Stimulated activated CD4-positive, alpha-beta T cell treated with anti-CD3 and anti-CD28 coated beads, Interleukin-4, amount 100 ng/mL, for 1 hour (primary cell): Measurements from ENCODE around the gene SUOX.
A peak's percentile ranks its signal among the peaks of the same experiment; 100 is the strongest.
"Not testable (repeated sequence)": the region's sequence is repeated elsewhere in the genome, so short reads cannot be mapped to it uniquely, and the experiment has no call there.

Source experiments
- DNase-seq: peaks from one replicate; pipeline ENCODE4 v3.0.0-alpha.2; 2020

Gene SUOX

GRCh38 chr12:55984861-55985260 lies 12.2 kb upstream of the SUOX start:
- no peak for DNase-seq

DNA sequence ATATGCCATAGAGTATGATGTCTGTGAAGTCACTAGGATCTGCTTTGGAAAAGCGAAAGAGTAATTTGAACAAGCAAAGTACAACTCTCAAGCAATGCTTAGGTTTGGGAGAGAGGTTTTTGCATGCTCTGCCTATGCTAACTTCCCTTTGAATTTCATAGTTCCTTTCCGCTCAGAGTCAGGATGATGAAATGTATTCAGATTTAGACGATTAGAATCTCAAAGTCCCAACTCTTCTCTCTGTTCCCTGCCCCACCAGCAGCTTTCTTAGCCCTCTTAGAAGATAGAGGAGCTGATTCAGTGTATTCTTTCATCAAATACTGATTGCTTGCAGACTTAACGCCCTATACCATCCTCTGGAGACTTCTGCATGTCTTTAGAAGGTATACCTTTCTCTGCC lies 11.7 kb upstream of the SUOX start:
- DNase-seq: no peak

- DNase-seq: not testable (repeated sequence)
Measured at GRCh38 chr12:55985976-55986375, 11.1 kb upstream of the SUOX start.

GRCh38 chr12:55991110-55991509 lies 6.0 kb upstream of the SUOX start:
- no peak for DNase-seq

DNA sequence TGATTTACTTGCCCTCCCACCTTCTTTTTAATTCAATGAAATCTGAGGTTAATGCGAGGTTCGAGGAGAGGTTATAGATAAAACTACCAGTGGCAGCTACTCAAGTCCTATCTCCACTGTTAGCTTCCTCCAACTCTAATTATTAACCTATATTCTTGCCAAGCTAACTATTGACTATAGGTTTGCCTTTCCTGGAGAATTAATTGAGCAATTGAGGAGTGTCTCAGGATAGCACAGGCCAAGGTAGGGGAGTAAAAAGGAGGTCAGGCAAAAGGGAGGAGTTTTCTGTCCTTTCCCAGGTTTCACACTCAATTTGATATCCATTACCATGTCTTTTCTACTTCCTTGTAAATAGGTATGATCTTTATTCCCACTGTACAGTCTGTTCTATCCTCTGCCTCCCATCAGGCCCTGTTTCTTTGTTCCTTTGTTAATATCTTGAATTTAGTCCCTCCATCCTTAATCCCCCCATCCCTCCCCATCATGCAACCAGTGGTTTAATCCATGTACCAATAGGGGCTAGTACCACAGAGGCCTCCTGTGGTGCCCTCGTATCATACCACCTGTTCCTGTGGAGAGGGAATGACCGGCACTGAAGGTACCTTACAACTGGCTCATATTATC lies 3.7 kb upstream of the SUOX start:
- no peak for DNase-seq

DNA sequence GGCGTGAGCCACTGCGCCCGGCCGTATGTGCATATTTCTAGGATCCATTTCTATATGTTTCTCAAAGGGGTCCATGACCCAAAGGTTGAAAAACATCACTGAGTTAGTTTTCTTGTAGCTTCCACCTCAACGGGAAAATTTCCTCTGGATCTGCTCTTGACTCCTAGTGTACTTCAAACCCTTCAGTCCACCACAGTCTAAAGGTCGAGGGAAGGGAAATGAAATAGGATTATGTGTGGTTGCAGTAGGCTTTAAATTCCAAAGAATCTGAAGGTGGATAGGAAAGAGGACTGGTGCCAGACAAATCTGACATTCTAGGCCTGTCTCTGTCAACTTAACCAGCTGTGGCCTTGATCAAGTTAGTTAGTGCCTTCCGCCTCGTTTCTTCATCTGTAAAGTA lies 1.7 kb upstream of the SUOX start:
- no peak for DNase-seq

DNA sequence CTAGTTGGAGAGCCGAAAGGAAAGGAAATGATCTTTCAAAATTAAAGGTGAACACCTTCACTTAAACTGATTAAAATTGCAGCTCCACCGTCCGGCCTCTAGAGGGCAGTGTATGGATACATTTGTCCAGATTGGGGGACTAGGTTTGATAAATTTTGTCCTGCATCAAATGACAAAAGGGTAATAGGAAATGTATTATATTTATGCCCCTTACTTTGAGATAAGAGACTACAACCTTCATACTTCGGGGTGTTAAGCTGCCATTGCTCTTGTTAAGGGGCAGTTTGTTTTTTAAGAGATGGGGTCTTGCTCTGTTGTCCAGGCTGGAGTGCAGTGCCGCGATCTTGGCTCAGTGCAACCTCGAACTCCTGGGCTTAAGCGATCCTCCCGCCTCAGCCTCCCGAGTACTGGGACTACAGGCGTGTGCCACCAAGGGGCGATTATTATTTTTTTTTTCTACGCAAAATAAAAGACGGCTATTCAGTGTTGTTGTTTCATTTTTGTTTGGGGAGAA lies 818 bp upstream of the SUOX start:
- peak; percentile 48 for DNase-seq

- no peak for DNase-seq
Measured at GRCh38 chr12:55997535-55997859, 421 bp downstream of the SUOX start.

- DNase-seq: not testable (repeated sequence)
Measured at GRCh38 chr12:55999522-55999921, 2.4 kb downstream of the SUOX start.

- not testable (repeated sequence) for DNase-seq
Measured at GRCh38 chr12:55999999-56000540, 3.0 kb downstream of the SUOX start.

GRCh38 chr12:56001487-56002100 lies 4.5 kb downstream of the SUOX start:
- DNase-seq: no peak

- DNase-seq: not testable (repeated sequence)
Measured at GRCh38 chr12:56003376-56003775, 6.3 kb downstream of the SUOX start.

GRCh38 chr12:56004211-56004610 lies 7.1 kb downstream of the SUOX start:
- no peak for DNase-seq

DNA sequence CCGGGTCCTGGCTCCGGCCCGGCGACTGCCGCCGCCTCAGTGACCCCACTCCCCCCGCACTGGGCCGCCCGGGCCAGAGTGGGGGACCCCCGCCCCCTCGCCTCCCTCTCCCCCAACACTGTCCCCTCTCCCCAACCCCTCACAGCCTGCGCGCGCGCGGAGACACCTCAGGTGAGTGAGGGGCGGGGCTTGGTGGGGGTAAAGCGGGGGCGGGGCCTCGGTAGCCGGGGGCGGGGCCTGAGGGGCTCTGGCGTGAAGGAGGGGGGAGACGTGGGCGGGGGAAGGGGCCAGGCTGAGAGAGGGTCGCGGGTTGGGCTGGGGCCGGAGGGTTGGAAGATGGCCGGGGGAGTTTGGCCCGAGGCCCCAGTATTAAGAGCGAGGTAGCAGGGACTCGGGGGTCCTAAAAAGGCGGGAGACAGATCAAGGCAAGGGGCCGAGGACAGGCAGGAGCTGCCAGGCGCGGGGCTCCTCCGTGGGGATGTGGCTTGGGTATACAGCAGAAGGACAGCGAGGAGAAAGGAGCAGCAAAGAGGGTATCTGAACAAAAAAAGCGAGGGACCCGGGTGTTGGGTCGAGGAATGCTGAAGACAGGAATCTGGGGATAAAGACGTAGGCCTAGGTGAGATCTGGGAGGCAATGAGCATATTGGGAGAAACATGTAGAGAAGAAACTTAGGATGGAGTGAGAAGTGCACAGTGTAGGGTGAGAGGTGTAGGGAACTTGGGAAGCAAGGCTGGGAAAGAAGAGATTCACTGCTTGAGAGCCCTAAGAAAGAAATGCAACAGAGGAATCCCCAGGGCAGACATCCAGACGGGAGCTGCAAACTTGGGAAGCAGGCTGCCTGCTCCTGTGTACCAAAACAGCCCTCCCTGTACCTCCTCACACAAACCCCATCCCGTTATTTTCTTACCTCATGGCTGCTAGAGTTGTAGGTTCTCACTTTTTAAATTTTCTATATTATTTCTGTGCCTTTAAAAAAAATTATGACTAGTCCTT lies 10.8 kb downstream of the SUOX start:
- peak; percentile 77 for DNase-seq

DNA sequence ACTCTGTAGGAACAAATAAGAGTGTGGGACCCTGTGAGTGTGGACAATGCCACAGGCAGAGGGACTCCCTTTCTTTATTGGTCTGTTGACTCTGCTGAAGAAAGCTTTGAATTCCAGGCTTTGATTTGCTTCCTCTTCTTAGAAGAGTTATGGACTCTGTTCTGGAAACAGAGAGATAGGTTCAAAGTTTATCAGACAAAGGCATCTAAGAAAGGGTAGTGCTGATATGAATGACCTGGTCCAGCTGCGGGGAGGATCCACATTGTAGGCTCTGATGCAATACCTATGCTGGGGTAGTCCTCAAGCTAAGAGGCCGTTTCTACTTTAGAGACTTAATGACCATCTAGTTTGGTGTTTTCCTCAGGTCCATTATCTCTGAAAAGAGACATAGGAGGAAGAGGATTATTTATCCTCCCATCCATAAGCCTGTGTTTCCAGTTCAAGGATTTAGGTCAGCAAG lies 13.1 kb downstream of the SUOX start:
- DNase-seq: no peak

GRCh38 chr12:56011509-56012090 lies 14.5 kb downstream of the SUOX start:
- DNase-seq: no peak

DNA sequence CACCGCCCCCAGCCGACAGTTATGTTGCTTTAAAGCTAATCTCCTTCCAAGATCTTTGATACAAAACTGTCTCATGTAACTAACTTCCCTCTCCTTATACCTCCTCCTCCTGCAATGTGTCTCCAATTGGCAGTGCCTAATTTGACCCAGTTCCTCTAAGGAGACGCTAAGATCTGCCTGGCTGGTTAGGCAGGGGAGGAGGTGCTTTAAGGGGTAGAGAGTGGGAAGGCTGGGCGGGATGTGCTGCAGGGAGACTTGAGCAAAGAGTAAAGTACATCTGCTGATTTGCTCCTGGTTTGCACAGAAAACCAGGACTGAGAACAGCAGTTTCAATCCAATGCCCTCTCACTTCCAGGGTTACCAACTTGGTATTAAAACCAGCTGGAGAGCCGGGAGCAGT lies 16.4 kb downstream of the SUOX start:
- DNase-seq: no peak

DNA sequence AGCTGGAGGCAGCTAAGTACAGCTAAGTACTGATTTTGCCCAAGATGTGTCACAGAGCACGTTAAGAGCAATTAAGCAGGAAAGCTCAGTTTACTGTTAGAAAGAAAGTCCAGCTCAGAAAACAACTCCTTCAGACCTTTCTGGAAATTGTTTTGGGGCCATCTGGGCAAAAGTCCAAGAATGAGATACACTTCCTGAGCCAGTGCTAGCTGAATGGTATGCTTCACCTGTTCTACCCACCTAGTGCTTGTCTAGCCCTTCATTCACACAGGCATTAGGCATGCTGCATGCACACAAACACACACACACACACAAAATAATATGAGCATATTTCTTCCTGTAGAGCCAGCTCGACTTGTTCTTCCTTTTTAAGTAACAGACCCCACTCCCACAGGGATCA lies 17.1 kb downstream of the SUOX start:
- DNase-seq: no peak

GRCh38 chr12:56017181-56017580 lies 20.1 kb downstream of the SUOX start:
- no peak for DNase-seq

DNA sequence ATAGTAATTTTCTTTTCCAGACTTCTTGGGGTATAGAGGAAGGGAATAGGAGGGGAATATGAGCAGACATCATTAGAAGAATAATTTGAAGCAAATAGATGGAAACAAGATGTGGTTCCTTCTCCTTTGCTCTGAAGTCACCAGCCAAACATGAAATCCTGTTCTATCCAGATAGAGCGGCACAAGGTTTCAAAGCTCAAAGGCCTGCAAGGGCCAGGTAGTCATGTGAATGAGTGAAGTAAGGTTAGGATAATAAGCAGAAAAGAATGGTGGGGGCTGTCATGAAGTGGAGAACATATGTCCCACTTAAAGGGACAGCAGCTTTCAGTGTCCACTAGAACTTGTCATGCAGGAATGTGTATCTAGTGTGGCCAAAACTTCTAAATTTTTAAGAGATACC lies 21.3 kb downstream of the SUOX start:
- no peak for DNase-seq

DNA sequence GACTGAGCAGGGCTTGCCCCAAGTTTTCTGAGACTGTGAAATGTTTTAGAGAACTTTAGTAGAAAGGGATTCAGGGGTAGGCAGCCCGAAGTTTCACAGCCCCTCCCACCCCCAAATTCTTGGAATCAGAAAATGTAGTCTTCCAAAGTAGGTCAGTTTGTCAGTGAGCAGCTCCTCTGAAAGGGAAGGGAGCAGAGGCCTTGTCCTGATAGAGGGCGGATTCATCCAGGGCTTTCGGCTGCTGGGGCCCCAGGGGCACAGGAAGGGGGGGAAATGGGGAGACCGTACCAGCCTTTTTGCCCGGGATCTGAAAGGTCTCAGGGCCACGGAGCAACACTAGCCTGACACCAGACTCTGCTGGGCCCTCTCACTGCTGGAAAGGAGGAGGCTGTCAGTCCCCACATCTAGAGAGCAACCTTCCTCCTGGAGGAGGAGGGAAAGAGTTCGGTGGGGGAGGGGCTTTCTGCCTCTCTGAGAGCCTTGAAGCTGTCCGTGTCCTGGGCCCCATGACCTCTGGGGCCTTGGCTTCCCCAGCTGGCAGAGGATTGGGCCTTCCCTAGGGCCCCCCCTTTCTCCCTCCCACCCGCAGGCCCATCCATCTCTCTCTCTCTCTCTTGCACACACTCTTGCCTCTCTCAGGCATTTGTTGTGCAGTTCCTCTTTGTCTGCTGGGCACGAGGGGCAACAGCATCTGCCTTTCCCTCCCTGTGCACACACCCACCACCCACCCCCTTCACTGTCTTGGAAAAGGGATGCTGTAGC lies 23.5 kb downstream of the SUOX start, which contains the start of gene IKZF4:
TSS of gene IKZF4 (plus strand) at position 621 of the 762 bp plus-strand sequence. CDS start 451 bp downstream, outside the sequence.
- DNase-seq: peak; percentile 17
